Astrocyte (in vitro differentiated cells and primary cell): ENCODE data around the gene ISCU.

Experiments
- EZH2 ChIP-seq: IDR thresholded peaks from 2 replicates; pipeline ENCODE4 v1.6.1; 2012; ENCODE audit warnings: mild to moderate bottlenecking, low read length, inconsistent platforms; ENCODE audit not compliant: insufficient read depth
- TF ChIP-seq, protein P1 (sequence below): IDR thresholded peaks from 2 replicates; pipeline ENCODE4 v1.5.1; 2011; ENCODE audit warnings: low read depth, mild to moderate bottlenecking, inconsistent platforms, low read length, moderate library complexity; ENCODE audit not compliant: insufficient read depth

DNA sequence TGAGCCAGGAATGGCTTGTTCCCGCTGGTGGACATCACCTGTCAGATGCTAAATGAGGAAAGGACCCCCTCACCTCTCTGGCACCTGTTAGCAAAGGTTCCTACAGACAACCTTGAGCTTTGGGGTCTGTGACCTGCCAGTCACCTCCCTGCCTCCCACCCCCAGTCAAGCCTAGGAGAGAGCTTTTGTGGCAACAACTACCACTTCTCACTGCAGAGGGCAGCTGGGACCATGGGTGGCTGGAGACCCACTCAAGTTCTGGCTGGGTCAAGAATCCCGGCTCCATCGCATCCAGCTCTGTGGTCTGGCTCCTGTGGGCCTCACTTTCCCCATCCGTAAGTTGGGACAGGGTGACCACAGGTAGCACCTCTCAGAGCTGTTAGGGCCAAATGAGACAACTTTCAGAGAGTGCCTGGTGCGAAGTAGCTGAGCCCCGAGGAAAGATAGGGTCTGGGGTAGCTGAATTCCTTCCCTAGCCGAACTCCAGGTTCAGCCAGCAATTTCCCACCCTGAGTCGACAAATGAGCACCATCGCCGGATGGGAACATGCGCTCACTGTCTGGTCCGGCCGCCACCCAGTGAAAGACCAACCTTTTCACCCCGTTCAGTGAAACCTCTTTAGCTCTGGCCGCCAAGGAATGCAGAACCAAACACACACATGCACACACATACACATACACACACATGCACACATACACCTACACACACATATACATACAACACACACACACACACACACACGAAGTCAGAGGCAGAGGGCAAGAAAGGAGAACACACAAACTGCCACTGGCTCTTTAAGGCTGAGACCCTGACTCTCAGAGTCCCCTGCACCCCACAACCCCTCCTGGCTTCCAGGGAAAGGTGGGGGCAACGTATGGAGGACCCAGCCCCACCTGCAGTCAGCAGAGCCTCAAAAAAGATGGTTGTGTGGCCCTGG, 33.6 kb downstream of the ISCU start:
- no peak for TF ChIP-seq EZH2
- TF ChIP-seq, protein P1, sequence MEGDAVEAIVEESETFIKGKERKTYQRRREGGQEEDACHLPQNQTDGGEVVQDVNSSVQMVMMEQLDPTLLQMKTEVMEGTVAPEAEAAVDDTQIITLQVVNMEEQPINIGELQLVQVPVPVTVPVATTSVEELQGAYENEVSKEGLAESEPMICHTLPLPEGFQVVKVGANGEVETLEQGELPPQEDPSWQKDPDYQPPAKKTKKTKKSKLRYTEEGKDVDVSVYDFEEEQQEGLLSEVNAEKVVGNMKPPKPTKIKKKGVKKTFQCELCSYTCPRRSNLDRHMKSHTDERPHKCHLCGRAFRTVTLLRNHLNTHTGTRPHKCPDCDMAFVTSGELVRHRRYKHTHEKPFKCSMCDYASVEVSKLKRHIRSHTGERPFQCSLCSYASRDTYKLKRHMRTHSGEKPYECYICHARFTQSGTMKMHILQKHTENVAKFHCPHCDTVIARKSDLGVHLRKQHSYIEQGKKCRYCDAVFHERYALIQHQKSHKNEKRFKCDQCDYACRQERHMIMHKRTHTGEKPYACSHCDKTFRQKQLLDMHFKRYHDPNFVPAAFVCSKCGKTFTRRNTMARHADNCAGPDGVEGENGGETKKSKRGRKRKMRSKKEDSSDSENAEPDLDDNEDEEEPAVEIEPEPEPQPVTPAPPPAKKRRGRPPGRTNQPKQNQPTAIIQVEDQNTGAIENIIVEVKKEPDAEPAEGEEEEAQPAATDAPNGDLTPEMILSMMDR = no peak
